Measurements from ENCODE around the gene ANKFN1.

The ANKFN1 gene

DNA sequence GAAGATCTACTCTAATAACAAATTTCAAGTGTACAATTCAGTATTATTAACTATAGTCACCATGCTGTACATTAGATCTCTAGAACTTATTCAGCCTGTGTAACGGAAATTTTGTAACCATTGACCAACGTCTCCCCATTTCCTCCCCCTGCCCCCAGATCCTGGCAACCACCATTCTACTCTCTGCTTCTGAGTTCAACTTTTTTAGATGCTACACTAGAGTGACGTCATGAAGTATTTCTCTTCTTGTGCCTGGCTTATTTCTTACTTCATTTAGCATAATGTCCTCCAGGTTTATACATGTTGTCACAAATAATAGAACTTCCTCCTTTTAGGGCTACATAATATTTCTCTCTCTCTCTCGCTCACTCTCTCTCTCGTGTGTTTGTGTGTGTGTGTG, 157.5 kb downstream of the ANKFN1 start:
- H3K4me3 ChIP-seq (IDR thresholded peaks at IDR 0.05; ENCODE audit: insufficient read depth, low read depth, low read length): no peak overlapping the region
- no peaks in the 10 kb centered on the region for H3K79me2 ChIP-seq (ENCODE audit: insufficient read depth, low read depth)
- H2AFZ ChIP-seq (ENCODE audit: low read depth): no peak overlapping the region
- H4K20me1 ChIP-seq (ENCODE audit: insufficient read depth): no peaks in the 10 kb centered on the region
- H3K27ac ChIP-seq: no peak overlapping the region
- H3K36me3 ChIP-seq (ENCODE audit: insufficient read depth): no peaks in the 10 kb centered on the region
- H3K27me3 ChIP-seq (ENCODE audit: insufficient read depth, low read depth): no peaks in the 10 kb centered on the region
- no peak overlapping the region for H3K4me2 ChIP-seq
- no peak overlapping the region for H3K9ac ChIP-seq
- TF ChIP-seq, protein P1, sequence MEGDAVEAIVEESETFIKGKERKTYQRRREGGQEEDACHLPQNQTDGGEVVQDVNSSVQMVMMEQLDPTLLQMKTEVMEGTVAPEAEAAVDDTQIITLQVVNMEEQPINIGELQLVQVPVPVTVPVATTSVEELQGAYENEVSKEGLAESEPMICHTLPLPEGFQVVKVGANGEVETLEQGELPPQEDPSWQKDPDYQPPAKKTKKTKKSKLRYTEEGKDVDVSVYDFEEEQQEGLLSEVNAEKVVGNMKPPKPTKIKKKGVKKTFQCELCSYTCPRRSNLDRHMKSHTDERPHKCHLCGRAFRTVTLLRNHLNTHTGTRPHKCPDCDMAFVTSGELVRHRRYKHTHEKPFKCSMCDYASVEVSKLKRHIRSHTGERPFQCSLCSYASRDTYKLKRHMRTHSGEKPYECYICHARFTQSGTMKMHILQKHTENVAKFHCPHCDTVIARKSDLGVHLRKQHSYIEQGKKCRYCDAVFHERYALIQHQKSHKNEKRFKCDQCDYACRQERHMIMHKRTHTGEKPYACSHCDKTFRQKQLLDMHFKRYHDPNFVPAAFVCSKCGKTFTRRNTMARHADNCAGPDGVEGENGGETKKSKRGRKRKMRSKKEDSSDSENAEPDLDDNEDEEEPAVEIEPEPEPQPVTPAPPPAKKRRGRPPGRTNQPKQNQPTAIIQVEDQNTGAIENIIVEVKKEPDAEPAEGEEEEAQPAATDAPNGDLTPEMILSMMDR (conservative IDR thresholded peaks at IDR 0.05; ENCODE audit: low read depth, low read length): no peak
- no peaks in the 10 kb centered on the region for H3K4me1 ChIP-seq (ENCODE audit: low read depth, poor library complexity, severe bottlenecking)

DNA sequence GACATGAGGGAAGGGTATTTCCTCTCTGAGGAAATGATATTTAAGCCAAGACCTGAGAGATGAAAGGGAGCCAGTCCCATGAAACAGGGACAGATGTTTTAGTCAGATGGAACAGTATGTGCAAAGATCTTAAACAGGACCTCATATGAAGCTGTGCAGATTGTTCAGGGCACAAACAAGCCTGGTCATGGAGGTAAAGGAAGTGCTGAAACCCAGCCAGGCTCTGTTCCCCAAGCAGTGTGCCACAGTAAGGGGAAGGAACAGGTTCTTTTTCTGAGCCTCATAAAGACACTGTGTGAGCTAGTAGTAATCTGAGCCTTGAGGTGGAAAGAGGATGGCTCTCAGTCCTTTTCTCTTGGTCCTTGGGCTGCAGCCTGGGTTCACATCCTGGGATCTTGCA, 159.9 kb downstream of the ANKFN1 start:
- no peaks in the 10 kb centered on the region for H4K20me1 ChIP-seq (ENCODE audit: insufficient read depth)
- no peaks in the 10 kb centered on the region for H3K36me3 ChIP-seq (ENCODE audit: insufficient read depth)
- H3K4me1 ChIP-seq (ENCODE audit: low read depth, poor library complexity, severe bottlenecking): no peaks in the 10 kb centered on the region
- H3K9ac ChIP-seq: no peak overlapping the region
- H3K4me3 ChIP-seq (IDR thresholded peaks at IDR 0.05; ENCODE audit: insufficient read depth, low read depth, low read length): no peak overlapping the region
- no peak overlapping the region for H3K4me2 ChIP-seq
- H2AFZ ChIP-seq (ENCODE audit: low read depth): no peak overlapping the region
- no peaks in the 10 kb centered on the region for H3K79me2 ChIP-seq (ENCODE audit: insufficient read depth, low read depth)
- TF ChIP-seq, protein P1 (conservative IDR thresholded peaks at IDR 0.05; ENCODE audit: low read depth, low read length): no peak
- H3K27ac ChIP-seq: no peak overlapping the region
- no peaks in the 10 kb centered on the region for H3K27me3 ChIP-seq (ENCODE audit: insufficient read depth, low read depth)

DNA sequence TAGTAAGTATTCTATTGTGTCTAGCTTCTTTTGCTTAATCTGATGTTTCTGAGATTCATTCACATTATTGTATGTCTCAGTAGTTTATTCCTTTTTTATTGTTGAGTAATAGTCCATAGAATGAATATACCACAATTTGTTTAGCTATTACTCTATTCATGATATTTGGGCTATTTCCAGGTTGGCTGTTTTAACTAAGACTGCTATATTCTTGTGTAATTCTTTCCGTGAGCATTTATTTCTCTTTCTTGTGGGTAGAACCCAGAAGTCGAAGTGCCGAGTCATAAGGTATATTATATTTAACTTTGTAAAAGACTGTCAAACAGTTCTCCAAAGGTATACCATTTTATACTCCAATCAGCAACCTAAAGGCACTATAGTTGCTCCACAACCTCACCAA, 160.8 kb downstream of the ANKFN1 start:
- H3K4me3 ChIP-seq (IDR thresholded peaks at IDR 0.05; ENCODE audit: insufficient read depth, low read depth, low read length): no peak overlapping the region
- TF ChIP-seq, protein P1 (conservative IDR thresholded peaks at IDR 0.05; ENCODE audit: low read depth, low read length): no peak

DNA sequence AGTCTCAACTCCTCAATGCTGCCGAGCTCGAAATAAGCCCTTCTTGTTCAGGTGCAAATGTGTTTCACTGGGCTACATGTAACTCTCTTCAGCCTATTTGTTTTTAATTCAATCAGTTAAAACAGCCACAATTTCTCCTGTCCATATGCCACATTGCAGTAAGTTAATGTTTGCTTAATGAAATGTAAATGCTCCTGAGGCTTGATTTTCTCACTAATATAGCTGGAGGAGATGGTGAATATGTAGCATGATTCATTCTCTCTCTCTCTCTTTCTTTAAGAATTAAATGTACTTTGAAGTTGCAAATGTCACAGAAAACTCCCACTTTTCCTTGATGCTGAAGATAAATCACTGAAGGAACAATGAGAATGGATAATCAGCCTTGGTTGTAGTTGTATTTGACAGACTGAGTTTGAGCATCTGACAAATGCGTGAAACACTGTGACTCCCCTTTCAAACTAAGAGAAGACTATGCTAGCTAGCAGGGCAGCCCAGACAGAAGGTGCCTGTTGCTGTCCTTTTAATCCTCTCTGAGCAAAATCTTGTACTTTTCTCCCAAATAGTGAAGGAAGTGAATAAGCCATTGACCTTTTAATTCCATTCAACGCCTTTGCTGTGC, 161.8 kb downstream of the ANKFN1 start:
- no peaks in the 10 kb centered on the region for H3K36me3 ChIP-seq (ENCODE audit: insufficient read depth)
- no peaks in the 10 kb centered on the region for H3K27me3 ChIP-seq (ENCODE audit: insufficient read depth, low read depth)
- H2AFZ ChIP-seq (ENCODE audit: low read depth): no peak overlapping the region
- no peak overlapping the region for H3K27ac ChIP-seq
- no peak overlapping the region for H3K9ac ChIP-seq
- H3K4me3 ChIP-seq (IDR thresholded peaks at IDR 0.05; ENCODE audit: insufficient read depth, low read depth, low read length): no peak overlapping the region
- no peaks in the 10 kb centered on the region for H4K20me1 ChIP-seq (ENCODE audit: insufficient read depth)
- TF ChIP-seq, protein P1 (conservative IDR thresholded peaks at IDR 0.05; ENCODE audit: low read depth, low read length): no peak
- no peaks in the 10 kb centered on the region for H3K4me1 ChIP-seq (ENCODE audit: low read depth, poor library complexity, severe bottlenecking)
- no peak overlapping the region for H3K4me2 ChIP-seq
- no peaks in the 10 kb centered on the region for H3K79me2 ChIP-seq (ENCODE audit: insufficient read depth, low read depth)

More for the DNA sequence above, 160.8 kb downstream of the ANKFN1 start:
- no peaks in the 10 kb centered on the region for H3K79me2 ChIP-seq (ENCODE audit: insufficient read depth, low read depth)
- H3K4me1 ChIP-seq (ENCODE audit: low read depth, poor library complexity, severe bottlenecking): no peaks in the 10 kb centered on the region
- no peaks in the 10 kb centered on the region for H3K36me3 ChIP-seq (ENCODE audit: insufficient read depth)
- H3K27ac ChIP-seq: no peak overlapping the region
- no peaks in the 10 kb centered on the region for H3K27me3 ChIP-seq (ENCODE audit: insufficient read depth, low read depth)
- no peak overlapping the region for H3K9ac ChIP-seq
- H4K20me1 ChIP-seq (ENCODE audit: insufficient read depth): no peaks in the 10 kb centered on the region
- H3K4me2 ChIP-seq: no peak overlapping the region
- H2AFZ ChIP-seq (ENCODE audit: low read depth): no peak overlapping the region

Measured in KMS-11 (cell line).